ENCODE measurements around the gene RMDN3. TPM values are rescaled to one million over a fixed set of nuclear protein-coding genes. Genes with fewer than 3 reads are reported as not detected.
A peak's percentile ranks its signal among the peaks of the same experiment; 100 is the strongest.

RMDN3 gene
- total RNA-seq, 2 experiments from 2014 or later = 30.9 to 33.1 TPM

DNA sequence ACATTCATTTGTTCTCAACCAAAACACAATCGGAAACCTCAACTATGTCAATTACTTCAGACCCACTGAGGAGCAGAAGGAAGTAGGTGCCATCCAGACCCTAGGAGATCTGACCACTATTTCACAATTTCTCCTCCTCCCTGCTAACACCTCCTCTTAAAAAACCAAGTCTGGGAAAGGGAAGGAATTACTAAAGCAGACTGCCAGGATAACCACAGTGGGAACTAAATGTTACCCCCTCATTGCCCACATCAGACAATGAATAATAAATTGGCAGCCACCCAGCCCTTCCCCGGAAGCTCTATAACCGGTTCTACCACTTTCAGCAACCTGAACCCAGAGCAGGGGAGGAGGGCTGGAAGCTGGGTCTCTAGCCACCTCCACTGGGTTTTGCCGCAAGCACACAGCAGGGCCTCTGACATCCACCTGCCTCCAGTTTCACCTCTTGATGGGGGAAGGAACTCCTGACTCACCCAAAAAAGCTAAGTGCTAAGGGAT lies 32.3 kb upstream of the RMDN3 start:
- no peaks in the 10 kb centered on the region for H3K36me3 Mint-ChIP-seq
- DNase-seq (peak; percentile 67), ATAC-seq (peak; percentile 45)
- H3K4me3 Mint-ChIP-seq = no peak overlapping the region
- H3K27me3 Mint-ChIP-seq = no peaks in the 10 kb centered on the region
- peaks cover 22% of the 10 kb centered on the region for H3K4me1 Mint-ChIP-seq
- CTCF ChIA-PET = interaction anchor here (0.8 to 5.4 kb wide), 5 partner anchors 9 to 198 kb away, joined by 3 to 24 read pairs (median 4); partner anchors contain the start of gene VPS18
- H3K27ac Mint-ChIP-seq = peak overlapping the region; percentile 76
- no peaks in the 10 kb centered on the region for H3K9me3 Mint-ChIP-seq (ENCODE audit: low read depth)

DNA sequence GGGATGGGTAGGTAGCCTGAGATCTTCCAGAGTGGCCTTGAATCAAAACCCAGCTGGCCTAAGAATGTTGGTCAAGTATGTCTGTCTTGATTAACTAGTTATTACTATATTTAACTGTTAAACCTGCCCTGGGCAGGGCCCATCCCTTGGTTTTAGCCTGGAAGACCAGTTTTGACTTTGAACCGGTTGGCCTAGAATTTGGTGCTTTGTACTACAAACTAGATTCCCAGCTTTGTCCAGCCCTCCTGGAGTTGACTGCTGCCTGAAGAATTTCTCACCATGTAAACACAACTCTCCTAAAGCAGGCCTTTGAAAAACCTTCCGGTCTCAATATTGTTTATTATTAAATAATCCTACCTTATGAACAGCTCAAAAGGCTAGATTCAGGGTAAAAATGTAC lies 30.8 kb upstream of the RMDN3 start:
- Mint-ChIP-seq H3K36me3 (no peaks in the 10 kb centered on the region), H3K27me3 (no peaks in the 10 kb centered on the region), H3K4me1 (peaks cover 22% of the 10 kb centered on the region), H3K4me3 (no peak overlapping the region), H3K9me3 (ENCODE audit: low read depth) (no peaks in the 10 kb centered on the region), H3K27ac (no peak overlapping the region)
- no peak for DNase-seq
- CTCF ChIA-PET = interaction anchor here (0.7 to 5.4 kb wide), 6 partner anchors 42 to 250 kb away, joined by 3 to 24 read pairs (median 4); partner anchors contain the start of gene VPS18
- ATAC-seq = no peak

DNA sequence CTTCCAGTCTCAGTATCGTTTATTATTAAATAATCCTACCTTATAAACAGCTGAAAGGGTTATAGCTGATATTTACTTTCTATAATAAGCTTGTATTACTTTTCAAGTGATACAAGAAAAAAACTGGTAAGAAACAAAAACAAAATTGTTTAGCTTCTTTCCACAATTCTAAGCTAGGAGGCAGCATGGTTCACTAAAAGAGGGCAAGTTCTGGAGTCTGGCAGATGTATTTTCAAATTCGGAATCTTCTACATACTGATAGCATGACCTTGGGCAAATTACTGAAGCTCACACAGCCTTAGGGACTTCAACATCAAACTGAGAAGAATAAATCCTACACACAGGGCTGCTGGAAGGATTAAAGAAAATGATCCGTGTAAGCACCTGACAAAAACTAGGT lies 30.1 kb upstream of the RMDN3 start:
- Mint-ChIP-seq H3K27me3 (no peaks in the 10 kb centered on the region), H3K27ac (no peak overlapping the region), H3K4me3 (no peak overlapping the region), H3K36me3 (no peaks in the 10 kb centered on the region), H3K4me1 (peaks cover 22% of the 10 kb centered on the region), H3K9me3 (ENCODE audit: low read depth) (no peaks in the 10 kb centered on the region)
- CTCF ChIA-PET = interaction anchor here (1.1 to 5.4 kb wide), 6 partner anchors 15 to 110 kb away, joined by 3 to 24 read pairs (median 4); partner anchors contain the start of gene VPS18
- DNase-seq (no peak), ATAC-seq (no peak)

DNA sequence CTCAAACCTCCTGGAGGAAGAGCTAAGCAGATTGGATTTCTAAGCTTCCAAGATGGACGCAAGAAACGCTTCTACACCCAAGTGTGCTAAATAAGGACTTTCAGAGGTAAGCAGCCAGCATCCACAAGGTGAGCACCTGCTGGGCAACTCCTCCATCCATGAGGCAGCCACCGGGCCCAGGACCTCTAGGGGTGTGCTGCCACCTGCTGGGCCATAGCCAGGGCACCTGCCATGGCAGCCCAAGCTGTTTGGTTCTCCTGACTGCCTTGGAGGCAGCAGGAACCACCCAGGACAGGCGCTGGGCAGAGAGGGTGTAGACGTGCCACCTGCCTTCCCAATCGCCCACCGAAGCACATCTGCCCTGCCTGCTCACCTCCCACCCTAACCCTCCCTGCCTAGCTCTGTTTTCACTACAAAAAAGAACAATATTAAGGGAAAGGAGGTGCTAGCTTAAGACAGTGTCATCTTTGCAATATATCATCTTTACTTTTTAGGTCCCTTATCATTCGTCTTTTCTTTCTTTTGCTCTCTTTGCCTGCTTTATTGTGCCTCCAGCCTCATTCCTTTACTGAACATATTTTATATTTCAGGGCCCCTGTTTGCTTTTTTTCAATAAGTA lies 27.7 kb upstream of the RMDN3 start:
- Mint-ChIP-seq H3K4me1 (peaks cover 18% of the 10 kb centered on the region), H3K27me3 (no peaks in the 10 kb centered on the region), H3K27ac (peak overlapping the region; percentile 30), H3K4me3 (no peak overlapping the region), H3K36me3 (peaks cover 3% of the 10 kb centered on the region), H3K9me3 (ENCODE audit: low read depth) (no peaks in the 10 kb centered on the region)
- peak; percentile 99 for ATAC-seq
- peak; percentile 86 for DNase-seq
- CTCF ChIA-PET = interaction anchor here (0.5 to 3.3 kb wide), 43 partner anchors 9 to 621 kb away, joined by 3 to 26 read pairs (median 4); partner anchors contain the start of genes BUB1B, C15orf62, DNAJC17 and GCHFR

DNA sequence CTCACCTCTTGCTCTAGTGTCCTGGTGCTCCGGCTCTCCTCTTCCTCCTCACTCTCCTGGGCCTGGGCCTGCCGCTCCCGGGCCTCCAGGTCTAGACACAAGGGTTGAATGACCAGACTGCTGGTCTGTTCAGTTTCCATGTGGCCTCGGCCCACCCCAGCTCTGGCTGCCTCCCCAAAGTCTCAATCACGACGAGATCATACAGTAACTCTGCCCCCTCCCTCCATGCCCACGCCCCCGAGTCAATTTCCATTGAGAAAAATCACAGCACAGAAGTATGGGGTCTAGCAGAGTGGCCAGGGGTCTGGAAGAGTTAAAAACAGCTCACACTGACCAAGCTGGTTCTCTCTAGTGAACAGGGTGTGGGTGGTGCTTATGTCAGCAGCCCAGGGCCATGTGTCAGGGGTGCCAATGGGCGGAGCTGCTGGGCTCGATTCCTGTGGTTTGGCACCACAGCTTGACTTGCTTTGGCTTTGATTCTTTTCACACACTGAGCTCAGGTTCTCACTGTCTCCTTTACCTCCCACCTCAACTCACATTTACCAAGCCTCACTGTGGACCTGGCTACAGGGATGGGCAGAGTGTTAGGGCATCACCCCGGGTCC lies 21.6 kb upstream of the RMDN3 start:
- peaks cover 14% of the 10 kb centered on the region for H3K36me3 Mint-ChIP-seq
- H3K27ac Mint-ChIP-seq = peak overlapping the region; percentile 66
- no peak overlapping the region for H3K4me3 Mint-ChIP-seq
- ATAC-seq (peak; percentile 82), DNase-seq (peak; percentile 63)
- no peaks in the 10 kb centered on the region for H3K27me3 Mint-ChIP-seq
- H3K4me1 Mint-ChIP-seq = peaks cover 15% of the 10 kb centered on the region
- H3K9me3 Mint-ChIP-seq (ENCODE audit: low read depth) = no peaks in the 10 kb centered on the region
- CTCF ChIA-PET = interaction anchor here (0.8 to 2.5 kb wide), 2 partner anchors 32 to 99 kb away, joined by 4 to 8 read pairs; no protein-coding TSS in a partner anchor

DNA sequence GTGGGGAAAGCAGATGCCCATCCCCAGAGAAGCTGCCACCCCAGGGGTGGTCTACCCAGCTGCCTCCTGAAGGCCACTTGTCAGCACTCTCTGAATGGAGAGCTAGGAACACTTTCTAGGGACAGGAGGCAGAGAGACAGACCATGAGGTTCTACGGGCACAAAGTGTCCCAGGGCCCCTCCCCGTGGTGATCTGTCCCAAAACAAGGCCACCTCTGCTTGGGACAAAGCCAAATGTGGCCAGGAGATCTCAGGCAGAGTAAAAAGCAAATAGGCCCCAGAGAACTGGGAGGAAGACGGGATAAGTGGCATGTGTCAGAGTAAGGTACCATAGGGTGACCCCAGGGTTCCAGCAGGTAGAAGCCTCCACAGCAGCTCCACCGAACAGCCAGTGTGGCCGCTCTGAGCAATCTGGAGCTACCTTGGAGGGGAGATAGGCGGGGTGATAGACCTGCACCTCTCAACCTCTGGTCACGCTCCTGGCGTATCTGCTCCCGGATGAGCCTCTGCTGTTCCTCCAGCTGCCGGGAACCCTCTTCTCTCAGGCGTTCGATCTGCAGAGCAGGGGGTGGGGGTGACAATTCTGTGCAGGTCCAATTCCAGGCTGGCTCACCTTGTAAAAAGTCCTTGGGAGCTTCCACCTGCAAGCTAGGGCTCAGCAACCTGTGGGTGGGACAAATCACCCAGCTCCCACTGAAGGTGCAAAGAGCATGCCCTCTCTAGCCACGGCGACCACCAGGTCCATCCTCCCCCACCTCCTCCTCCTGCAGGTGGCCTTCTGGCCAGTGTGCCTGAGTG lies 20.9 kb upstream of the RMDN3 start:
- DNase-seq (no peak), ATAC-seq (no peak)
- H3K36me3 Mint-ChIP-seq = peaks cover 14% of the 10 kb centered on the region
- no peak overlapping the region for H3K4me3 Mint-ChIP-seq
- CTCF ChIA-PET = interaction anchor here (0.8 to 2.5 kb wide), 2 partner anchors 32 to 99 kb away, joined by 4 to 8 read pairs; no protein-coding TSS in a partner anchor
- H3K27me3 Mint-ChIP-seq = no peaks in the 10 kb centered on the region
- H3K27ac Mint-ChIP-seq = no peak overlapping the region
- no peaks in the 10 kb centered on the region for H3K9me3 Mint-ChIP-seq (ENCODE audit: low read depth)
- peaks cover 15% of the 10 kb centered on the region for H3K4me1 Mint-ChIP-seq

DNA sequence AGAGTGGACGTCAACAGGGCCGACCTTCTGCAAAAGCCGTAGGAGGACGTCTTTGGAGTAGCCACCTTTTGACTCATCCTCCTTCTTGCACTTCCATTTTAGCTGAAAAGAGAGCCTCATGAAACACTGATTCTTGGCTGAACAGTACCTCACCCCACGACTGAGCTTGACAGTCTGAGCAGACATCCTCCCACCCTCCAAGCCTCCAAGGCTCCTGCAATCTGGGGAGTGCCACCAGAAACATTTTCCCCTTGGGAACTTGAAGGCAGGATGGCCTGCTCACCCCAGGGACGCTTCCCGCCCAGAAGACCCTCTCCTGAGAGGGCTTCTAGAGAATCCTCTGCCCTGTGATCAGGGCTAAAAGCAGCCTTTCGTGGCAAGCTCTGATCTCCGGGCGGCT lies 20.0 kb upstream of the RMDN3 start:
- peaks cover 18% of the 10 kb centered on the region for H3K4me1 Mint-ChIP-seq
- ATAC-seq (no peak), DNase-seq (no peak)
- CTCF ChIA-PET = no interaction called here
- no peak overlapping the region for H3K4me3 Mint-ChIP-seq
- no peaks in the 10 kb centered on the region for H3K27me3 Mint-ChIP-seq
- H3K27ac Mint-ChIP-seq = no peak overlapping the region
- peaks cover 15% of the 10 kb centered on the region for H3K36me3 Mint-ChIP-seq
- H3K9me3 Mint-ChIP-seq (ENCODE audit: low read depth) = no peaks in the 10 kb centered on the region

DNA sequence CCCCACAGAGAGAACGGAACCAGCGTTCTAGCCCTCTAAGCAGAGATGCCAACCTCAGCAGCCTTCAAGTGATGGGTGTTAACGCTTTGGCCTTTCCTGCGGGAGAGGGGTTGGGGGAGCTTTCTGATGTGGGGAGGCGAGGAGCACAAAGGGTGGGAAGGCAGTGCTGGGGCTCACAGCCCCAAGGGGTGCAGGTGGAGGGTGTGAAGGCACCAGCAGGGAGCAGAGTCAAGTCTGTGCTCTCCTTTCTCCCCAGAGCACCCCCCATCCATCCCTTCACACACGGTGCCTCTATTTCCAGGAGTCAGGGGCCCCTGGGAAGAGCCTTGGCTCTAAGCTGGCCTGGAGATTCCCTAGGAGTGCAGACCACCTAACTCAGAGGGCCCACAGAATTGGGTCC lies 18.8 kb upstream of the RMDN3 start:
- no peak for DNase-seq

DNA sequence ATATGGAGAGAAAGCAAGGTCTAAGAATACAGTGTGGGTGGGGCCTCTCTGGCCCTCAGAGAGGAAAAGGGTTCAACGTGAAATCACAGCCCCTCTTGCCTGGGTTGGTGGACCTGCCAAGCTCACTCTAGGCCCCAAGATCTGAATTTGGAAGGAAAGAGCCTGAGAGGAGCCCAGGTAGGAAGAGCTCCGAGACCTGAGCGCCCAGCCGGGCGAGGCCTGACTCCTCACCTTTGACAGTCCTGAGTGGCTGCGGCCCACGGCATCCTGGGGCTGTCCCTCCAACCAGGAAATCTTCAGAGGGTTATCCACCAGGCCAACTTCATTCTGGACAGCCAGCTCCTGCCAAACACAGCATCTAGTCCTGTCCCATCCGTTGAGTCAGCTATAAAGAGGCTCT lies 18.4 kb upstream of the RMDN3 start:
- Mint-ChIP-seq H3K27ac (no peak overlapping the region), H3K9me3 (ENCODE audit: low read depth) (no peaks in the 10 kb centered on the region), H3K27me3 (no peaks in the 10 kb centered on the region), H3K4me1 (peaks cover 26% of the 10 kb centered on the region), H3K4me3 (no peak overlapping the region), H3K36me3 (peaks cover 13% of the 10 kb centered on the region)
- ATAC-seq (no peak), DNase-seq (no peak)
- CTCF ChIA-PET = interaction anchor here (0.7 to 1.5 kb wide), 3 partner anchors 9 to 204 kb away, joined by 3 to 6 read pairs (median 5); partner anchors contain the start of gene RPUSD2

More for the DNA sequence above, 18.8 kb upstream of the RMDN3 start:
- no peaks in the 10 kb centered on the region for H3K27me3 Mint-ChIP-seq
- peaks cover 23% of the 10 kb centered on the region for H3K4me1 Mint-ChIP-seq
- no peak overlapping the region for H3K4me3 Mint-ChIP-seq
- no peak for ATAC-seq
- CTCF ChIA-PET = interaction anchor here (1.5 kb wide), 1 partner anchor 9 kb away, joined by 5 read pairs; no protein-coding TSS in a partner anchor
- H3K9me3 Mint-ChIP-seq (ENCODE audit: low read depth) = no peaks in the 10 kb centered on the region
- H3K36me3 Mint-ChIP-seq = peaks cover 13% of the 10 kb centered on the region
- H3K27ac Mint-ChIP-seq = no peak overlapping the region

DNA sequence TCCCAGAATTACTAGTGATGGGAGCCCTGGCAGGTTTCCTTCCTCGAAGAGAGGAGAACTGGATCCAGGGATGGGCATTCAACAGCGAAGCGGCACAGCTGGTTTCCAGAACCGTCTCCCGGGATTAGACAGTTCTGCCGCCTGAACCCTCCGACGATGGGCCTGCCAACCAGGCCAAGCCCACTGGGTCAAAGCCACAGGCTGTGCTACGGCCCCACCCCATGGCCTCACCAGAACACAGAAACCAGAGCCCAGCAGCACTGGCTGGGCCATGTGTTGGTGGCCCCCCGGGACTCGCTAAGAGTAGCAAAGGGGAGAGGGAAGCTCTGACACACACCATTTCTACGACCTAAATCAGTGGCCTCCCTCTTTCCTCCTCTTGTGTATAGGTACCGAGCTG lies 17.0 kb upstream of the RMDN3 start:
- ATAC-seq = no peak
- peaks cover 13% of the 10 kb centered on the region for H3K36me3 Mint-ChIP-seq
- no peak for DNase-seq
- H3K4me3 Mint-ChIP-seq = no peak overlapping the region
- no peaks in the 10 kb centered on the region for H3K27me3 Mint-ChIP-seq
- H3K9me3 Mint-ChIP-seq (ENCODE audit: low read depth) = no peaks in the 10 kb centered on the region
- peaks cover 28% of the 10 kb centered on the region for H3K4me1 Mint-ChIP-seq
- CTCF ChIA-PET = no interaction called here
- H3K27ac Mint-ChIP-seq = no peak overlapping the region

DNA sequence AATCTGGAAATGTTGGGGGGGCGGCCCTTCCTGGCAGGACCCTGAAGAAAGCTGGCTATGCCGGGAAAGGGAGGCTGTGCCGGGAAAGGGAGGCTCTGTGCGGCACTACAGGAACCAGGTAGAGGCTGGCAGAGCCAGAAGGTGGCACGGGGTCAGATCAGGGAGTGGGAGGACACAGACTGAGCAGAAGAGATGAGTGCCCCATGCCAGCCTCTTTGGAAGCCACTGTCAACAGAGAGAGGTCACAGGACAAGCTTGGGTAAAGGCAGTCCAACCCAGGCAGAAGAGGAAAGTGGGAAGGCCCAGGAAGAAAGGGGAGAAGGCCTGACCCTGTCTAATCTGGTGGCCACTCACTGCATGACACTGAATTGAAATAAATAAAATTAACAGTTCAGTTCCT lies 16.2 kb upstream of the RMDN3 start:
- ATAC-seq (no peak), DNase-seq (no peak)
- no peak overlapping the region for H3K27ac Mint-ChIP-seq
- H3K9me3 Mint-ChIP-seq (ENCODE audit: low read depth) = no peaks in the 10 kb centered on the region
- H3K27me3 Mint-ChIP-seq = no peaks in the 10 kb centered on the region
- H3K4me1 Mint-ChIP-seq = peaks cover 24% of the 10 kb centered on the region
- CTCF ChIA-PET = no interaction called here
- H3K4me3 Mint-ChIP-seq = no peak overlapping the region
- peaks cover 7% of the 10 kb centered on the region for H3K36me3 Mint-ChIP-seq

DNA sequence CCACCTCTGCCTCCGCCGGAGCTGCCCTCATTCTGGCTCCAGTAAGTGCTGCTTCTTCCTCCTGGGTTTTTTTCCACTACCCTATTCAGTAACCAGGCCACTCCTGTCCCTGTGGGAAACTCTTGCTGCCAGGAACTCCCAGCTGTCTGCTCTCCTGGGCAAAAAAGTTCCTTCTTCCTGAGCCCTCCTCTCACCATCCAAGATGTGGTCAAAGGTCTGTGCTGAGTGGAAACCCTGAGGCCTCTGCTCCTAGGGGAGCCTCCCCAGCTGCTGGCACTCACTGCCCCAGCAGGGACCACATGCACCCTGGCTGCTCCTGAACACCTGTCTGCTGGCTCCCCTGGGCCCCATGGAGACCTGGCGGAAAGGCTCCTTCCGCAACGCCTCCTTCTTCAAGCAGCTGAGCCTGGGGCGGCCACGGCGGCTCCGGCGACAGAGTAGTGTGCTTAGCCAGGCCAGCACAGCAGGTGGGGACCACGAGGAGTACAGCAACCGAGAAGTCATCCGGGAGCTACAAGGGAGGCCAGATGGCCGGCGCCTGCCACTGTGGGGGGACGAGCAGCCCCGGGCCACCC lies 15.2 kb upstream of the RMDN3 start:
- H3K4me1 Mint-ChIP-seq = peaks cover 34% of the 10 kb centered on the region
- peak overlapping the region; percentile 63 for H3K27ac Mint-ChIP-seq
- no peak overlapping the region for H3K4me3 Mint-ChIP-seq
- no peaks in the 10 kb centered on the region for H3K9me3 Mint-ChIP-seq (ENCODE audit: low read depth)
- CTCF ChIA-PET = interaction anchor here (1.2 to 2.1 kb wide), 2 partner anchors 11 to 12 kb away, joined by 5 to 13 read pairs; no protein-coding TSS in a partner anchor
- DNase-seq = no peak
- peaks cover 7% of the 10 kb centered on the region for H3K36me3 Mint-ChIP-seq
- no peak for ATAC-seq
- no peaks in the 10 kb centered on the region for H3K27me3 Mint-ChIP-seq
